ENCODE measurements around the gene BRD3OS. TPM values are rescaled to one million over a fixed set of nuclear protein-coding genes. Genes with fewer than 3 reads are reported as not detected.

BRD3OS gene
- total and polyA plus RNA-seq, 2 donors (not counting 3 experiments of a cell fraction or from before 2014, with no cell fraction given): 11.9 to 15.4 TPM

DNA sequence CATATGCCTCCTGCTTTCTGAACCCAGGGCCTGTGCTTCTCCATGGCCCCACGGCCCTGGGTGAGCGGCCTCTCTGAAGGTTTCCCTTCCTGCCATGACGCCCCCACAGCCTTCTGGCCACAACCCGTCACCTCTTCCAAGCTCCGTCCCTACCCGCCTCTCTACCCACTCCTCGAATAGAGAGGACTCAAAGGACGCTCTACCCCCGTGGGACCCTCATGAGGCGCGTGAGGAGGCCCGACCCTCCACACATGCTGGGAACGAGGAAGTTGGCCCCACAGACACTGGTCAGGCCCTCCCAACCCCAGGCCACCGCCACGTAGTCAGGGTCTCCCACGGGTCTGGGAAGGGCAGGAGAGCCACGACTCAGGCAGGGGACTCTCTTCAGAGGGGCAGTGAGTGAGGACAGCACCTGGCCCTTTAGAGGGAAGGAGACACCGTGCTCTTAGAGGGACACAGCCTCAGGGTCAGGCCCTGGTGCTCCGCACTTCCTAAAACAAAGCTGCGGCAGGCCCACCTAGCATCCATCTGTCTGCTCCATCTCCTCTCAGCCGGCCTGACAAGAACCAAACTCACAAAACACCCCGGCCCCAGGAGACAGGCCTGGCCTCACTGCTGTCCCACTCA lies 37.3 kb downstream of the BRD3OS start:
- ChIA-PET POLR2A (no interaction called here), CTCF (no interaction called here)
- no peak overlapping the region for H3K4me2 ChIP-seq (ENCODE audit: insufficient read depth, low read length)
- H3K9me3 ChIP-seq (replicated peaks; ENCODE audit: control insufficient read depth, insufficient read depth, low read length): no peaks in the 10 kb centered on the region
- peaks cover 5% of the 10 kb centered on the region for H4K20me1 ChIP-seq (replicated peaks; ENCODE audit: control insufficient read depth, extremely low read depth, insufficient read depth, low read length)
- no peak overlapping the region for H3K9ac ChIP-seq (replicated peaks; ENCODE audit: extremely low read depth, insufficient read depth, low read length)
- no peak for FAIRE-seq
- no peak overlapping the region for H3K4me3 ChIP-seq (replicated peaks in 1 of 3; ENCODE audit: insufficient read depth in 1 of 3, low read depth in 1 of 3, low read length in 3 of 3)
- peaks cover 18% of the 10 kb centered on the region for H3K4me1 ChIP-seq (ENCODE audit: control insufficient read depth, extremely low read depth, insufficient read depth, low read length)
- H3K36me3 ChIP-seq (ENCODE audit: control insufficient read depth in 2 of 2, extremely low read depth in 1 of 2, insufficient read depth in 2 of 2, low read length in 2 of 2): no peaks in the 10 kb centered on the region
- no TSS peak for BruUV-seq (replicated peaks)
- no peak for DNase-seq (ENCODE audit: low read depth, low spot score)
- intact Hi-C loops (cut with micrococcal nuclease): loop anchor here (10.0 kb wide), 1 partner anchor 382 kb away; no protein-coding TSS in a partner anchor
- no peak overlapping the region for H3K27ac ChIP-seq (ENCODE audit: insufficient read depth, low read depth, low read length)
- H2AFZ ChIP-seq (ENCODE audit: low read depth, low read length): no peak overlapping the region
- H3K9me1 ChIP-seq (replicated peaks; ENCODE audit: control insufficient read depth, extremely low read depth, insufficient read depth, low read length): no peaks in the 10 kb centered on the region
- TF ChIP-seq, protein P1, sequence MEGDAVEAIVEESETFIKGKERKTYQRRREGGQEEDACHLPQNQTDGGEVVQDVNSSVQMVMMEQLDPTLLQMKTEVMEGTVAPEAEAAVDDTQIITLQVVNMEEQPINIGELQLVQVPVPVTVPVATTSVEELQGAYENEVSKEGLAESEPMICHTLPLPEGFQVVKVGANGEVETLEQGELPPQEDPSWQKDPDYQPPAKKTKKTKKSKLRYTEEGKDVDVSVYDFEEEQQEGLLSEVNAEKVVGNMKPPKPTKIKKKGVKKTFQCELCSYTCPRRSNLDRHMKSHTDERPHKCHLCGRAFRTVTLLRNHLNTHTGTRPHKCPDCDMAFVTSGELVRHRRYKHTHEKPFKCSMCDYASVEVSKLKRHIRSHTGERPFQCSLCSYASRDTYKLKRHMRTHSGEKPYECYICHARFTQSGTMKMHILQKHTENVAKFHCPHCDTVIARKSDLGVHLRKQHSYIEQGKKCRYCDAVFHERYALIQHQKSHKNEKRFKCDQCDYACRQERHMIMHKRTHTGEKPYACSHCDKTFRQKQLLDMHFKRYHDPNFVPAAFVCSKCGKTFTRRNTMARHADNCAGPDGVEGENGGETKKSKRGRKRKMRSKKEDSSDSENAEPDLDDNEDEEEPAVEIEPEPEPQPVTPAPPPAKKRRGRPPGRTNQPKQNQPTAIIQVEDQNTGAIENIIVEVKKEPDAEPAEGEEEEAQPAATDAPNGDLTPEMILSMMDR (IDR thresholded peaks at IDR 0.05; ENCODE audit: extremely low read depth in 1 of 2, insufficient read depth in 1 of 2, low read depth in 1 of 2, low read length in 2 of 2): no peak
- TF ChIP-seq POLR2AphosphoS5 (IDR thresholded peaks at IDR 0.05; ENCODE audit: insufficient read depth, low read depth, low read length): no peak
- TF ChIP-seq, protein P2, sequence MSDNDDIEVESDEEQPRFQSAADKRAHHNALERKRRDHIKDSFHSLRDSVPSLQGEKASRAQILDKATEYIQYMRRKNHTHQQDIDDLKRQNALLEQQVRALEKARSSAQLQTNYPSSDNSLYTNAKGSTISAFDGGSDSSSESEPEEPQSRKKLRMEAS (IDR thresholded peaks at IDR 0.05; ENCODE audit: insufficient read depth, insufficient read length): no peak
- no peak for TF ChIP-seq POLR2A (IDR thresholded peaks at IDR 0.05; ENCODE audit: low read depth, low read length)
- no peak for TF ChIP-seq MYC (IDR thresholded peaks at IDR 0.05; ENCODE audit: low read depth, low read length)
- TF ChIP-seq EZH2 (IDR thresholded peaks at IDR 0.05; ENCODE audit: borderline replicate concordance, low read depth, low read length, severe bottlenecking): no peak
- TF ChIP-seq JUN (IDR thresholded peaks at IDR 0.05; ENCODE audit: borderline replicate concordance, insufficient read depth, insufficient read length, low read depth): no peak
- dilution Hi-C loops (cut with MboI; ENCODE audit: extremely low pct_ligation_motif_present, low sequenced_read_pairs): no loop called here
- peaks cover 85% of the 10 kb centered on the region for H3K79me2 ChIP-seq (ENCODE audit: control insufficient read depth, insufficient read depth, low read length)
- H3K27me3 ChIP-seq (ENCODE audit: control insufficient read depth in 2 of 2, insufficient read depth in 2 of 2, low read length in 2 of 2): no peaks in the 10 kb centered on the region
